NCI-H526 (cell line): ENCODE measurements around the gene CATSPER4.

Experiments used
- DNase-seq, 2 experiments: peaks; one replicate each; lab custom pipeline; 2025; lab: John Stamatoyannopoulos, UW

Gene CATSPER4

GRCh38 chr1:26190373-26190987 lies at the start of gene CATSPER4:
Gene CATSPER4, plus strand, starts transcription at chr1:26190602. Its CDS starts 26 bp downstream, at chr1:26190628.
- peak in 1 of 2 experiments; percentile 64 for DNase-seq

GRCh38 chr1:26142159-26142558 lies 48.2 kb upstream of the CATSPER4 start:
- DNase-seq, result no peak

DNA sequence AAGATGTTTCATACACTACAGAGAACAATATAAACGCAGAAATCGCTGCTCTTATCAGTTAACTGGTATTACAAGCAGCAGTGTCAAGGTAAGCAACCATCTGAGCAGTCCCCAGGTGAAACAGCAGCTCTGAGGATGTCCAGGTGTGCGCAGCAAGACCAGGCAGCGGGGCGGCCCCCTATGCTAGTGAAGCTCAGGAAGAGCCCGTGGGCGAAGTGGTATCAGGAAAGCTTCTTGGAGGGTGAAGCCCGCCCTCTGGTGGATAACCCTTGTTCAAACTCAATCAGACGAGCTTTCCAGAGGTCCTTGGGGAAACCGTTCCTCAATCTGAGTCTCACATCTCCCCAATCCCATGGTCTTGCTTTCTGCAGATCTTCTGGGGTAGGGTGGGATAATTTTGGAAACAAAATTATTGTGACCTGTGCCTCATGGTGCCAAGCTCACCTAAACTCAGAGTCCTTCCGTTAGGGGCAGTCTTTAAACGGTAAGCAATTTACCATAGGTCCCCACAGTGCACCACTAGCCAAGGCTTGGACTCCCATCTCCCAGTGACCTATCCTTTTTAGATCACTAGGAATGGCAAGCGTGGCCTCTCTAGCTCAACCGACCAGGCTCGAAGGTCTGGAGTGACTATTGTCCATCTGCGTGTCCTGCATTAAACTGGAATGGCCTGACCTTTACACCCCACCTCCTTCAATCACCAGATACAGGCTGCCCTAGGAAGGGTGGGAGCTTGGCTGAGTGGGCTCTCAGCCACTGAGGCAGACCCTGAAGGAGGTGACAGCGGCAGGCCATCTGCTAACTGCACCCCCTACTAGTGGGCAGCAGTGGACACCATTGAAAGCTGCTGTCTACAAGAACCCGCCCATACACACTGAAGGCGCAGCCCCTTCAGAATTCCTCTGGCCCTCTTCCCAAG lies 45.1 kb upstream of the CATSPER4 start:
- DNase-seq, result peak; percentile 85 to 96

DNA sequence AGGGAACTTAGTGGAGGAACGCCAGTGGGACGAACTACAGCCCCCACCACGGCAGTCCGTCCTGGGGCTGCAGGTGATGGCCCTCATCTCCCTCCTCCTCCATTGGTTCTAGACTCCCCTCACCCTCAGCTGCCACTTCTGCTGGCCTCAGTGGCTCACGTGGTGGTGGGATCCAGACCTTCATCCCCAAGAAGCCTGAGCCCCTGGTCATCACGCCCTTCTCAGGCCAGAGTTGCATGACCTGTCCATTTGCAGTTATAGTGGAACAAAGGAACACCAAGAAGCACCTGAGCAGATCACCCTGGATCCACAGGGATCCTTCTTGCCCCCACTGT lies 44.5 kb upstream of the CATSPER4 start:
- no peak for DNase-seq

GRCh38 chr1:26148887-26149286 lies 41.5 kb upstream of the CATSPER4 start:
- DNase-seq, result no peak

GRCh38 chr1:26153966-26154532 lies 36.4 kb upstream of the CATSPER4 start:
- no peak for DNase-seq

- DNase-seq, result no peak
These were observed 35.7 kb upstream of the CATSPER4 start for GRCh38 chr1:26154750-26155149.

- no peak for DNase-seq
These were observed 34.8 kb upstream of the CATSPER4 start for GRCh38 chr1:26155370-26156284.

GRCh38 chr1:26156285-26157038 lies 33.9 kb upstream of the CATSPER4 start:
- no peak for DNase-seq

- no peak for DNase-seq
These were observed 32.0 kb upstream of the CATSPER4 start for GRCh38 chr1:26158271-26158907.

DNA sequence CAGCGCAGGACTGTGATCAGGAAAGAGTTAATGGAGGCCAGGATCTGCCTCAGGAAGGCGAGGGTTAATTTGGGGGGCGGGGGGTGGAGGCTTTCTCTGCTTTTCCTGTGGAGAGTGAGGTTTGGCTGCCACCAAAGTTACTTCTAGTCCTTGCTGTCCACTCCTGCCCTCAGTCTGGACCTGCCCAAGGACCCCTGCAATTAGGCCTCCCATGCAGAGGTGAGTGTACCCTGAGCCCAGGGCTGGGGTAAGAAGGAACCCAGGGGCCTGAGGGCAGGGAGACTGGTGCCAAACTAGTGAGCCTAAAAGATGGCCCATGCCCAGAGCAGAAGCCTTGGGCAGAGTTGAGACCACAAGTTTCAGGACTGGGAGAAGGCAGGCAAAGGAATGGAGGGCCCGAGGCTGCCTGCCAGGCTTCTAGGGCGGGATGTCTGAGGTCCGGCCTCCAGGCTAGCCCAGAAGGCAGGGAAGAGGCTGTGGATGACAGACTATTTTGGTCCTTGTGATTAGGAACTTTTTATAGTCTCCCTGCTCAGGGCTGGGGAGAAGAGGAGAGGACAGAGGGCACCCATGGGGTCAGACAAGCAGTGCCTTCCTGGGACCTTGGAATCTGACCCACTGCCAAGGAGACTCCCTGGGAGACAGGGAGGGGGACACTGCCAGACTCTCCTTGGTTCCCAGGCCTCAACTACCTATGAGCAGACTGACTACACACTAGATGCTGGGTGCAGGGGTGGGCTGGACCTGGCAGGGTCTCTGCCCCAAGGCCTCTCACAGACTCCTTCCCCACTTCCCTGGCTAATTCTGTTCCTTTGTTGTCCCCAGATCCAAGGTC lies 31.3 kb upstream of the CATSPER4 start, which contains the start of gene FAM110D:
FAM110D (plus strand) TSS at position 172 of the 835 bp plus-strand sequence. CDS start 2,213 bp downstream, outside the sequence.
- no peak for DNase-seq

GRCh38 chr1:26159743-26160039 lies 30.7 kb upstream of the CATSPER4 start:
- no peak for DNase-seq

GRCh38 chr1:26160527-26161414 lies 29.6 kb upstream of the CATSPER4 start:
- DNase-seq, result no peak

DNA sequence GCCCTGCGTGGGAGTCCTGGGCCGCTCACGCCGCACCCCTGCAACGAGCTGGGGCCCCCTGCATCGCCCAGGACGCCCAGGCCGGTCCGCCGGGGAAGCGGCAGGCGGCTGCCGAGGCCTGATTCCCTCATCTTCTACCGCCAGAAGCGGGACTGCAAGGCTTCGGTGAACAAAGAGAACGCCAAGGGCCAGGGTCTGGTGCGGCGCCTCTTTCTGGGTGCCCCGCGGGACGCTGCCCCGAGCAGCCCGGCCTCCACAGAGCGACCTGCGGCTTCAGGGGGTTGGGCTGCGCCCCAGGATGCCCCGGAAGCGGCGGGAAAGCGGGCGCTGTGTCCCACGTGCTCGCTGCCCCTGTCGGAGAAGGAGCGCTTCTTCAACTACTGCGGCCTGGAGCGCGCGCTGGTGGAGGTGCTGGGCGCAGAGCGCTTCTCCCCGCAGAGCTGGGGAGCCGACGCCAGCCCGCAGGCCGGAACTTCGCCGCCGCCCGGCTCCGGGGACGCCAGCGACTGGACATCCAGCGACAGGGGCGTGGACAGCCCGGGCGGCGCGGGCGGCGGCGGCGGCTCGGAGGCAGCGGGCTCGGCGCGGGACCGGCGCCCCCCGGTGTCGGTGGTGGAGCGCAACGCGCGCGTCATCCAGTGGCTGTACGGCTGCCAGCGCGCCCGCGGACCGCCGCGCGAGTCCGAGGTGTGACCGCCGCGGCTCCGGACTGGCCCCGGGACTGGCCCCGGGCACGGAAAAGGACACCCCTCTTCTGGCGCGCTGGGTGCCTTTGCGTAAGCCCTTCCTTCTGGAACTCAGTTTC lies 28.8 kb upstream of the CATSPER4 start:
- peak; percentile 11 to 73 for DNase-seq

DNA sequence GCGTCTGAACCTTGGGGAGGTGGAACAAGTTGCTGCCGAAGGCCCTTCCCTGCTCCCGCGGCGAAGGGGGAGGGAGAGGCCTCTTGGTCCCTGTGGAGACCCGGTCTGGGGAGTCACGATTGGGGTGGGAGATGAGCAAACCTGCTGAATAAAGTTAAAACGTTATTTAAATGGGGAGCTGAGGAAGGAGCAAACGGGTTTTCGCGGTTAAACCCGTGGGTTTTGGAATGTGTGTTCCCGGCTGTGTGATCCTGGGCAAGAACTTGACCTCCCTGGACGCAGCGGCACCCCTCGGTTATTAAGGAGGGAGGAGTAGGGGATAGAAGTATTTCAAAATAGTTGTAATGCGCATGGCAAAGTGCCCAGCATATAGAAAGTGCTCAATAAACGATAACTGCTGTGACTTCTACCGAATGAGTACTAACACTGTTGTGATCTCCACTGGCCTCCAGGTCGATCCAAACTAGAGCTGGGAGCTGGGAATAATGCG lies 28.1 kb upstream of the CATSPER4 start:
- no peak for DNase-seq

- DNase-seq, result no peak
These were observed 26.7 kb upstream of the CATSPER4 start for GRCh38 chr1:26163684-26164035.

DNA sequence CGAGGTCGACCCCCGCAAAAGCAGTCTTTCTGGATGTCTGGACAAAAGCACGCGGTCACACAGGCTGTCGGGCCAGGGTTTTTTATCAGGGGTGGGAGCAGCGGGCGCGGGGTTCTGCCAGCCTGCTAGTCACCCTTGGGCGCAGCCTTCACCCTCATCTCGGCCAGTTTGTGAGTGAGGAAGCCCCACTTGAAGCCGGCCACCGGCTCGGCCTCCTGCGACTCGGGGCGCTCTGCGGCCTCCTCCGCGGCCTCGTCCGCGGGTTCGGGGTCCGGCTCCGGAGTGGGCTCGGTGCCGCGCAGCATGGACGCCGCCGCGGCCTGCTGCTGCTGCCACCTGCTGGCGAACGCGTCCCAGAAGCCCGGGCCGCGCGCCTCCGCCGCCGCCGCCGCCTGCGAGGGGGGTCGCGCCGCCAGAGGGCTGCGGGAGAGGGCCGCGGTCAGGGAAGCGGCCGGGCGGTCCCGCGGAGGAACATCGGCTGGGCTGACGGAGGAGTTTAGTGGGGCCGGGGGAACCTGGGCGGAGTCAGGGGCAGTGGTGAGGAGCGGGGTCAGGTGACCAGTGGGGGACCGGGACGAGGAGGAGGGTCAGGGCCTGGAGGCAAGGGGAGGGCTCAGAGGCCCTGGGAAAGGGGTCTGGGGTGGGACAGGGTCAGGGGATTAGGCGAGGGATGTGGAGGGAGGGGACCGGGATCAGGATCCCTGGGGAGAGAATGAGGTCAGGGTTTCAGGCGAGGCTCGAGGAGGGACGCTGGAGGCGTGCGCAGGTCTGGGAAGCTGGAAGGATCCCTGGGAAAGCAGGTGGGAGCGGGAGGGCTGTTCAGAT lies 26.2 kb upstream of the CATSPER4 start:
- peak in 1 of 2 experiments; percentile 59 for DNase-seq
